Adipocyte (in vitro differentiated cells): ENCODE measurements around the gene WARS2.

Source experiments
- DNase-seq: peaks from one replicate; pipeline ENCODE4 v3.0.0-alpha.2; 2015; ENCODE audit warnings: low read depth
- H3K27me3 ChIP-seq: replicated peaks from 2 replicates; pipeline ENCODE4 v1.7.0; 2013; ENCODE audit warnings: mild to moderate bottlenecking, low read length, moderate library complexity; ENCODE audit not compliant: control insufficient read depth, insufficient read depth
- H3K36me3 ChIP-seq: 2 replicates; pipeline ENCODE4 v1.7.0; 2013; ENCODE audit warnings: low read length, mild to moderate bottlenecking, moderate library complexity; ENCODE audit not compliant: control insufficient read depth, insufficient read depth, severe bottlenecking
- H3K4me1 ChIP-seq: 2 replicates; pipeline ENCODE4 v1.7.0; 2013; ENCODE audit warnings: mild to moderate bottlenecking, low read length, moderate library complexity; ENCODE audit not compliant: control insufficient read depth, insufficient read depth
- H3K4me3 ChIP-seq: 2 replicates; pipeline ENCODE4 v1.7.0; 2013; ENCODE audit warnings: mild to moderate bottlenecking, low read length, moderate library complexity
- H3K9ac ChIP-seq: 2 replicates; pipeline ENCODE4 v1.7.0; 2013; ENCODE audit warnings: mild to moderate bottlenecking, low read length, moderate library complexity
- H3K9me3 ChIP-seq: 2 replicates; pipeline ENCODE4 v1.7.0; 2013; ENCODE audit warnings: mild to moderate bottlenecking, low read length, moderate library complexity; ENCODE audit not compliant: control insufficient read depth

Gene WARS2

GRCh38 chr1:119032986-119033385 is 107.5 kb downstream of the WARS2 start:
- no peak for DNase-seq
- Histone ChIP-seq H3K9ac (no peak overlapping the region), H3K36me3 (peaks cover 18% of the 10 kb centered on the region), H3K4me1 (no peaks in the 10 kb centered on the region), H3K9me3 (no peaks in the 10 kb centered on the region), H3K27me3 (no peaks in the 10 kb centered on the region), H3K4me3 (no peak overlapping the region)

GRCh38 chr1:119027759-119028158 is 112.7 kb downstream of the WARS2 start:
- no peak overlapping the region for H3K9ac ChIP-seq
- H3K4me3 ChIP-seq, result no peak overlapping the region
- peaks cover 12% of the 10 kb centered on the region for H3K36me3 ChIP-seq
- no peak for DNase-seq
- H3K9me3 ChIP-seq, result no peaks in the 10 kb centered on the region
- no peaks in the 10 kb centered on the region for H3K27me3 ChIP-seq
- H3K4me1 ChIP-seq, result peaks cover 6% of the 10 kb centered on the region

- no peak overlapping the region for H3K9ac ChIP-seq
- DNase-seq, result no peak
- H3K4me3 ChIP-seq, result no peak overlapping the region
- H3K9me3 ChIP-seq, result no peaks in the 10 kb centered on the region
- H3K4me1 ChIP-seq, result peaks cover 6% of the 10 kb centered on the region
- peaks cover 4% of the 10 kb centered on the region for H3K36me3 ChIP-seq
- no peaks in the 10 kb centered on the region for H3K27me3 ChIP-seq
Observed at GRCh38 chr1:119026956-119027355, 113.5 kb downstream of the WARS2 start.

- no peaks in the 10 kb centered on the region for H3K27me3 ChIP-seq
- H3K9me3 ChIP-seq, result no peaks in the 10 kb centered on the region
- DNase-seq, result no peak
- no peak overlapping the region for H3K4me3 ChIP-seq
- H3K9ac ChIP-seq, result no peak overlapping the region
- H3K36me3 ChIP-seq, result peaks cover 8% of the 10 kb centered on the region
- H3K4me1 ChIP-seq, result peaks cover 4% of the 10 kb centered on the region
Observed at GRCh38 chr1:119015547-119015946, 124.9 kb downstream of the WARS2 start.

GRCh38 chr1:119012383-119012782 is 128.1 kb downstream of the WARS2 start:
- Histone ChIP-seq H3K4me1 (peaks cover 15% of the 10 kb centered on the region), H3K9me3 (no peaks in the 10 kb centered on the region), H3K9ac (no peak overlapping the region), H3K27me3 (peaks cover under 1% of the 10 kb centered on the region), H3K4me3 (no peak overlapping the region), H3K36me3 (no peaks in the 10 kb centered on the region)
- no peak for DNase-seq

GRCh38 chr1:119011706-119012105 is 128.7 kb downstream of the WARS2 start:
- Histone ChIP-seq H3K36me3 (no peaks in the 10 kb centered on the region), H3K4me3 (no peak overlapping the region), H3K4me1 (peaks cover 15% of the 10 kb centered on the region), H3K9ac (no peak overlapping the region), H3K27me3 (peaks cover 5% of the 10 kb centered on the region), H3K9me3 (no peaks in the 10 kb centered on the region)
- DNase-seq, result no peak

- H3K9me3 ChIP-seq, result peaks cover 5% of the 10 kb centered on the region
- H3K36me3 ChIP-seq, result no peaks in the 10 kb centered on the region
- no peak overlapping the region for H3K9ac ChIP-seq
- no peak overlapping the region for H3K4me3 ChIP-seq
- peaks cover 15% of the 10 kb centered on the region for H3K4me1 ChIP-seq
- no peak for DNase-seq
- peaks cover 11% of the 10 kb centered on the region for H3K27me3 ChIP-seq
Observed at GRCh38 chr1:119011116-119011515, 129.3 kb downstream of the WARS2 start.

GRCh38 chr1:119010201-119010600 is 130.3 kb downstream of the WARS2 start:
- Histone ChIP-seq H3K36me3 (no peaks in the 10 kb centered on the region), H3K9ac (no peak overlapping the region), H3K27me3 (peaks cover 17% of the 10 kb centered on the region), H3K4me3 (no peak overlapping the region), H3K9me3 (peaks cover 10% of the 10 kb centered on the region), H3K4me1 (peaks cover 15% of the 10 kb centered on the region)
- no peak for DNase-seq

- Histone ChIP-seq H3K9me3 (peaks cover 10% of the 10 kb centered on the region), H3K27me3 (peaks cover 17% of the 10 kb centered on the region), H3K4me1 (peaks cover 15% of the 10 kb centered on the region), H3K36me3 (no peaks in the 10 kb centered on the region), H3K4me3 (peak overlapping the region; percentile 76), H3K9ac (peak overlapping the region; percentile 50)
- no peak for DNase-seq
Observed at GRCh38 chr1:119009312-119009655, 131.2 kb downstream of the WARS2 start.

GRCh38 chr1:119008483-119009311 is 131.8 kb downstream of the WARS2 start:
- Histone ChIP-seq H3K4me3 (peak overlapping the region; percentile 76), H3K27me3 (peaks cover 17% of the 10 kb centered on the region)
- DNase-seq, result peak; percentile 63

GRCh38 chr1:119007670-119008482 is 132.6 kb downstream of the WARS2 start:
- peak overlapping the region; percentile 76 for H3K4me3 ChIP-seq
- H3K9me3 ChIP-seq, result peaks cover 10% of the 10 kb centered on the region
- H3K36me3 ChIP-seq, result no peaks in the 10 kb centered on the region
- H3K4me1 ChIP-seq, result peaks cover 15% of the 10 kb centered on the region
- peaks cover 17% of the 10 kb centered on the region for H3K27me3 ChIP-seq
- H3K9ac ChIP-seq, result peak overlapping the region; percentile 50
- no peak for DNase-seq

More at GRCh38 chr1:119008483-119009311, 131.8 kb downstream of the WARS2 start:
- H3K9ac ChIP-seq, result peak overlapping the region; percentile 50
- peaks cover 15% of the 10 kb centered on the region for H3K4me1 ChIP-seq
- H3K36me3 ChIP-seq, result no peaks in the 10 kb centered on the region
- peaks cover 10% of the 10 kb centered on the region for H3K9me3 ChIP-seq
